HG02610 (cell line): ENCODE measurements around the gene PGAP2.
"Not testable (repeated sequence)": the region's sequence is repeated elsewhere in the genome, so short reads cannot be mapped to it uniquely, and the experiment has no call there.

Source experiments
- ATAC-seq: cut with Tn5 transposase; IDR thresholded peaks from one replicate; pipeline ENCODE4 v1.9.1; 2021; ENCODE audit warnings: mild to moderate bottlenecking, moderate library complexity; ENCODE audit not compliant: unreplicated experiment

Gene PGAP2

DNA sequence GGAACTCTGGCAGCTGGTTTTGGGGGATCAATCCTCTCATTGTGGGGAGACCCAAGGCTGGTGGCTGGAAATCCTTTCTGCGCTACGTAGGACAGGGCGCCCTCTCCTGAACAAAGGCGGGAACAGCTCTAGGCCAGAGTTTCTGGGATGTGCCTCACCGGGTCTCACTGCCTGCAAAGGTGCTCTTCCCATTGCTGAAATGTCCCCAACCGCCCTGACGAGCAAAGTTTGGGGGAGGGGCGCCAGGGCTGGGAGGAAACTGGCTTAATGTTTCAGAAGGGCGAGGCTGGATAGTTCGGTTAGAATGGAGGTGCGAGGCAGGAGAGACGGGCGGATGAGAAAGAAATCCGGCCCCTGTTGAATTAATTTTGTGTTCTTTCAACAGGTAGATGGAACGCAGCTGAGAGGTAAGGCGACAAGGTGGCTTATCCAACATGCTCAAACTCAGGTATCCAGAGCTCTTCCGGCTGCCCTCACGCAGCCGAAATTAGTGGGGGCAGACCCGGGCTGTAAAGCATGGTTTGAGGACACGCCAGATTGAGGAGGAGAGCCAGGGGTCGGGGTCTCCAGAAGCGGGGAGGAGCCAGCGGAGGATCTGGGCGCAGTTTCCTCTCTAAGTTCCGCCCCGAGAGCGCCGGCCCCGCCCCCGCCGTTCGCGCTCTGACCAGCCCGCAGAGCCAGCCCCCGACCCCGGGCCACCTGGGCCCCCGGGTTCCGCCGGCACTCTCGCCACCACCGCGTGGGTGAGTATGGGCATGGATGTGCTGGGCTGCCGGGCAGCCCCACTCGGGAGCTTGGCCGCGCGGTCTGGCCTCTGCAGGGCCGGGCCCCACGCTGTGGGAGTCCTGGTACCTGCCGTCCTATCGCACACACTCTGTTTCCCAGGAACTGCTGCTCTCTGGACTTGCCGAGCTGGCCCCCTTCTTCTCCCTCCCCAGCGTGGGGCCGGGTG lies at the start of gene PGAP2:
Gene PGAP2 (plus strand): TSS at position 652 of the 952 bp plus-strand sequence. CDS start 2,700 bp downstream, outside the sequence.
- peak; percentile 73 for ATAC-seq

DNA sequence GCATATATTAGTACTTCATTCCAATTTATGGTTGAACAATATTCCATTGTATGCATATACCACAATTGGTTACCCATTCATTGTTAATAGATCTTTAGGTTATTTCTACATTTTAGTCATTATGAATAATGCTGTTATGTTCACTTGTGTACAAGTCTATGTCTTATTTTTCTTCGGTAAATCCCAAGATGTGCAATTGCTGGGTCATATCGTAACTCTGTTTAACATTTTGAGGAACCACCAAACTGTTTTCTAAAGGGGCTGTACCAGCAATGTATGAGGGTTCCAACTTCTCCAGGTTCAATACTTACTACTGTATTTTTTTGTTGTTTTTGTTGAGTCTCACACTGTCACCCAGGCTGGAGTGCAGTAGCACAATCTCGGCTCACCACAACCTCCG lies 44.1 kb upstream of the PGAP2 start:
- ATAC-seq, result no peak

DNA sequence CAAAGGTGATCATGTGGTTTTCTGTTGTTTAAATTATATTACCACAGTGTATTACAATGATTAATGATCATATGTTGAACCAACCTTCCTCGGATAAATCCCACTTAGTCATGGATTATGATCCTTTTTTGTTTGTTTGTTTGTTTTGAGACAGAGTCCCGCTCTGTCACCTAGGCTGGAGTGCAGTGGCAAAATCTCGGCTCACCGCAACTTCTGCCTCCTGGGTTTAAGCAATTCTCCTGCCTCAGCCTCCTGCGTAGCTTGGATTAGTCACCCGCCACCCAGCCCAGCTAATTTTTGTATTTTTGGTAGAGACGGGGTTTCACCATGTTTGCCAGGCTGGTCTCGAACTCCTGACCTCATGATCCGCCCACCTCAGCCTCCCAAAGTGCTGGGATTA lies 41.5 kb upstream of the PGAP2 start:
- ATAC-seq, result not testable (repeated sequence)

DNA sequence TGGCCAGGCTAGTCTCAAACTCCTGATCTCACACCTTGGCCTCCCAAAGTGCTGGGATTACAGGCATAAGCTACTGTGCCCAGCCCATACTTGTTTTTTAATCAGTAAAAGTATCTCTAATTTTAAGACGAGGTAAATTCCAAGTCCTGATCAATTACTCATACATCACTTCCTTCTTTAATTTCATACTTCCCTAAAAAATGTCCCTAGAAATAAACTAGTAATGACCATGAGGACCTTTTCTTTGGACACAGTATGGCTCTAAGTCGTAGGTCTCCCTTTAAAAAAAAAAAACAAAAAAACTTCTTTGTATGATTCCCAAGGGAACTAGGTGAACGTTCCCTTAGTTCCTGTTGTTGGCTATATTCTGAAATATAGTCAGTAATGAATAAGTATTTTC lies 40.8 kb upstream of the PGAP2 start:
- no peak for ATAC-seq

GRCh38 chr11:3773180-3773579 lies 35.2 kb upstream of the PGAP2 start:
- no peak for ATAC-seq

DNA sequence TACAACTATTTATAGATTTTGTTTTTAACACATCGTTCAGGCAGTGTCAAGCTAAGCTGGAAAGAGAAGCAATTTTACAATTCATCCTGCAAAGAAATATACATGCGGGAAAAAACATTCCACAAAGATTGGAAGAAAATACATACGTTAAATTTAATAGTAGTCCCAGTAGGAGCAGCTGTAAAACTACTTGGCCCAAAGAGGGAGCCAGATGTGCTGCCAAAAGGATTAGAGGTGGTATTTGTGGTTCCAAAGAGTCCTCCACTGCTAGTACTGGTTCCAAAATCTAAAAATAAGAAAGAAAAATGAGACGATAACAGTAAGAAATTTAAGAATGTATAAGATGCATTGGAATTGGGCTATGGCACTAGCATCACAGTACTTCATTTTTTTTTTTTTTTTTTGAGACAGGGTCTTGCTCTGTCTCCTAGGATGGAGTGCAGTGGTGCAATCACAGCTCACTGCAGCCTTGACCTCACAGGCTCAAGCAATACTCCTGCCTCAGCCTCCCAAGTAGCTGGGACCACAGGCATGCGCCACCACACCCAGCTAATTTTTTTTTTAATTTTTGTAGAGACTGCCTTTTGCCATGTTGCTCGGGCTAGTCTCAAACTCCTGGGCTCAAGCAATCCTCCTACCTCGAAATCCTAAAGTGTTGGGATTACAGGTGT lies 32.5 kb upstream of the PGAP2 start:
- no peak for ATAC-seq

DNA sequence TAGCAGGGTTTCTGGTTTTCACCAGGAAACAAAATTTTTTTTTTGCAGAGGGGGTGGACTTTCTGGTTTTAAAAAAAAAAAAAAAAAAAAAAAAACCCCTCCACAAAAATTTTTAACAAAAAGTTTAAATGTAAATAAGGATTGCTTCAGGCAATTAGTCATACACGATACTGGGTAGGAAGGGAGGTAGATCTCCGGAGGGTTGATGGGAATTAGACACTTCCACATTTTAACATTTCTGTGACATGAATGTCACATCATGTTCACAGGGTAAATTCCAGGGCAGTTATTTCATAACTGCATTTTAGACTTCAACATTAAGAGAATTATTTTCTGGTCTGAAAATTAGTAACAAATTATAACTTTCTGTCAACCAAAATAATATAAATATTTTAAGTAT lies 26.9 kb upstream of the PGAP2 start:
- ATAC-seq, result no peak

GRCh38 chr11:3782963-3783362 lies 25.4 kb upstream of the PGAP2 start:
- no peak for ATAC-seq

- ATAC-seq, result no peak
These were observed 24.7 kb upstream of the PGAP2 start for GRCh38 chr11:3783611-3784010.

GRCh38 chr11:3786781-3787428 lies 21.5 kb upstream of the PGAP2 start:
- ATAC-seq, result no peak

DNA sequence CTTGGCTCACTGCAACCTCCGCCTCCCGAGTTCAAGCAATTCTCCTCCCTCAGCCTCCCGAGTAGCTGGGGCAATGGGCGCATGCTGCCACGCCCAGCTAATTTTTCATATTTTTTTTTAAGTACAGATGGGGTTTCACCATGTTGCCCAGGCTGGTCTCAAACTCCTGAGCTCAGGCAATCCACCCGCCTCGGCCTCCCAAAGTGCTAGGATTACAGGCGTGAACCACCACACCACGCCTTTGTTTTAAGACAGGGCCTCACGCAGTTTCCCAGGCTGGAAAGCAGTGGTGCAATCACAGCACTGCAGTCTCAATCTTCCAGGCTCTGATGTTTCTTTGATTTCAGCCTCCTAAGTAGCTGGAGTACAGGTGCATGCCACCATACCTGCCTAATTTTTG lies 14.0 kb upstream of the PGAP2 start:
- ATAC-seq, result not testable (repeated sequence)

DNA sequence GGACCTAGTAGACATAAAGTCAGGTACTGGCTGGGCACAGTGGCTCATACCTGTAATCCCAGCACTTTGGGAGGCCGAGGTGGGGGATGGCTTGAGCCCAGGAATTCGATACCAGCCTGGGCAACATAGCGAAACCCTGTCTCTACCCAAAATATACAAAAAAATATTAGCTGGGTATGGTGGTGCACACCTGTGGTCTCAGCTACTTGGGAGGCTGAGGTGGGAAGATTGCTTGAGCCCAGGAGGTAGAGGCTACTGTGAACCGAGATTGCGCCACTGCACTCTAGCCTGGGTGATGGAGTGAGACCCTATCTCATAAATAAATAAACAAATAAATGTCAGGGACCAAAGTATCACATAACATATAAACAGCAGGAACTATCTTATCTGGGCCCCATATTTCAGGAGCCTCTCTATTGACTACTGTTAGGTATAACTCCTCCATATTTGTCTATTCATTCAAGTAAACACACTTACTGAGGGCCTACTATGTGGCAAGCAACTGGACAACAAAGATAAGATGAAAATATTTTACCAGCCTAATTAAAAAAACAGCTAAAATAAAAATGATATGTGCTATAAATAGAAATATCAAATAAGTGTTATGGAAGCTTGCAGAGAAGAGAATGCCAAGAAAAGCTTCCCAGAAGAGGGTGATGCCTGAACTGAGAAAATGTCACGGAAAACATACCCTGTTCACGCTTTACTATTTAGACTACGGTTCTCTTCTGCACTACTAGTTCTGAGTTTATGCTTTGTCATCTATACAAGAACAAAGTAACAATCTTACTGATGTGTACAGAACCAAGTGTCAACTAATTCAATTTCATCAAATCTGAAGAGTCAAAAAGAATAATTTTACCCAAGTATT lies 13.0 kb upstream of the PGAP2 start:
- ATAC-seq, result no peak

DNA sequence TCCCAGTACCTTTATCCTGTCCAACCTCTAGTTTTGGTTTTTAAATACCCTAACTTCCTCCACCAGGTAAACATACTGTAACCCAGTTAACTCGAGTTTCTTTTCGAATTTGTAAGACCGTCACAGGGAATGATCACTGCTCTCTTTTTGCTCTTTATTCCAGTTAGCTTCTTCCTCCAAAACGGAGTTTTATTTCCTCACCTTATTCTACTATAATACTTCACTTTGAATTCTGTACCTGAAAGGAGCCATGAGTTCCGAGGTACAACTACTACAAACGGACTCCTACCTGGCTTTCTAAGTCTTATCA lies 12.4 kb upstream of the PGAP2 start:
- ATAC-seq, result no peak

GRCh38 chr11:3796346-3796745 lies 12.0 kb upstream of the PGAP2 start:
- no peak for ATAC-seq

GRCh38 chr11:3796801-3797328 lies 11.5 kb upstream of the PGAP2 start:
- peak; percentile 31 for ATAC-seq

- peak; percentile 94 for ATAC-seq
These were observed 10.8 kb upstream of the PGAP2 start, which contains the start of gene NUP98 for GRCh38 chr11:3797329-3798090. TSS of gene NUP98 (minus strand) at chr11:3797554. CDS start at chr11:3782117, 15,437 bp downstream.

DNA sequence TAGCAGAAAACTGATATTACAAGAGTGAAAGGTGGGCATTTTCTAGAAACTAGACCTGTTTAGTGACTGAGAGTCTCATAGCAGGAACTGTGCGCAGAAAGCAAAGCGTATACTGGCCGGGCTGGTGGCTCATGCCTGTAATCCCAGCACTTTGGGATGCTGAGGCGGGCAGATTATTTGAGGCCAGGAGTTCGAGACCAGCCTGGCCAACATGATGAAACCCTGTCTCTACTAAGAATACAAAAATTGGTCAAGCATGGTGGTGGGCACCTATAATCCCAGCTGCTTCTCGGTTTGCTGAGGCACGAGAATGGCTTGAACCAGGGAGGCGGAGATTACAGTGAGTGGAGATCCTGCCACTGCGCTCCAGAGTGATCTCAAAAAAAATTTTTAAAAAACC lies 9.2 kb upstream of the PGAP2 start:
- no peak for ATAC-seq

DNA sequence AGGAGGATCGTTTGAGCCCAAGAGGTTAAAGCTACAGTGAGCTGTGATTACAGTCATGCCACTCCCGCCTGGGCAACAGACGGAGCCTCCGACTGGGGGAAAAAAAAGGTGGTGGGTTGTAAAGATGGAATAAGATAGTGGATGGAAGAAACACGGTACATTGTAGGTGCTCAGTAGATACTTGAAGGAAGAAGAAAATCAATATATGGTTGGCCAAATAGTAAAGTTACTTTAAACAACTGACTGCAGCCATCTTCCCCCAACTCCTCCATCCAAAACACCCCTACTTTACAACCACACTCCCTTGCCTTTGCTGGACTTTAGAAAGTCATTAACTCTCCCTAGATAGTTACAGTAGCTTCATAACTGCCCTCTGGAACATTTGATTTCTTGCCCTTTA lies 8.5 kb upstream of the PGAP2 start:
- no peak for ATAC-seq

DNA sequence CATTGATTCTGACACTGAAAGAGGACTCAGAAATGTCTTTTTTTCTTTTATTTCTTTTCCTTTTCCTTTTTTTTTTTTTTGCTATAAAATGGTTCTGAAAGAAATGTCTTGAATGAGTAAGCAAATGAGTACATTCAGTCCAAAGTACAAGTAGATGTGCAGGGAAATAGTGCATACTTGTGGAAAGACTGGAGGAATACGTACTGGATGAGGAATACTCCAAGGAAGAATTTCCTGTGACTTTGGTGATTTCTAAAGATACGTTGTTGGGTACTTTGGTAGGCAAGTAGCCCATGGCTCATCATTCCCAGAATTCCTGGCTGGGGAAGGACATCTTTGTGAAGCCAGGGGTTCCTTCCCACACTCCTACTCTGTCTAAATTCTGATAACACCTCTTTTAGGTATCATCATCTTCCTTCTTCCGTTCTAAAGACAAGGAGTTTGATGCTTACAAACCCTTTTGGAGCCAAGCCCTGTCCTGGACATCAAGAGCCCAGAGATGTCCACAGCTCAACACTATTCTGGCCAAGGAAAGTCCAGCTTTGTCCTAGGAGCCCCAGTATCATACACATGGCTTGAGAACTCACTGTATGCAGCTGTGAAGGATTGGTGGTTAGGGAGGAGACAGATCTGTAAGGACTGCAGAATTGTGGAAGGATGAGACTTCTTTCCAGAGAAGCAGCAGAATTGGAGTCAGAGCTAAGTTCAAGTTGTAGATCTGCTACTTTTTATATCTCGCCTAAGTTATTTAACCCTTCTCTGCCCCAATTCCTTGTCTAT lies 6.2 kb upstream of the PGAP2 start:
- ATAC-seq, result no peak
